HCT116 (cell line): ENCODE results near the gene VWC2L.

Source experiments
- EZH2 ChIP-seq: fragments of 200-600 bp; sonication (generic); IDR thresholded peaks from 2 replicates; pipeline ENCODE4 v1.6.1; 2017; ENCODE audit warnings: antibody characterized with exemption, mixed run types
- EZH2phosphoT487 ChIP-seq: fragments of 200-600 bp; IDR thresholded peaks from 2 replicates; pipeline ENCODE4 v1.6.1; 2018; ENCODE audit warnings: antibody characterized with exemption, borderline replicate concordance
- JUND ChIP-seq: IDR thresholded peaks from 2 replicates; pipeline ENCODE4 v1.6.1; 2012
- POLR2AphosphoS5 ChIP-seq: IDR thresholded peaks from 2 replicates; pipeline ENCODE4 v1.6.1; 2011; ENCODE audit warnings: mild to moderate bottlenecking, low read depth, low read length, moderate library complexity
- YY1 ChIP-seq: IDR thresholded peaks from 2 replicates; pipeline ENCODE4 v1.6.1; 2011; ENCODE audit warnings: low read length, low read depth, moderate library complexity, mild to moderate bottlenecking; ENCODE audit not compliant: insufficient replicate concordance; ENCODE audit errors: extremely low read depth
- TF ChIP-seq, protein P1 (sequence below), 3 experiments: fragments of 200-600 bp in 1 of 3; sonication (generic) in 1 of 3; IDR thresholded peaks in 2 of 3; conservative IDR thresholded peaks in 1 of 3; 2 replicates each; pipeline ENCODE4 v1.5.1; 2012 to 2017; ENCODE audit warnings: low read depth in 2 of 3, low read length in 2 of 3, antibody characterized with exemption in 1 of 3, borderline replicate concordance in 1 of 3, control low read depth in 1 of 3, mild to moderate bottlenecking in 1 of 3, mixed read lengths in 1 of 3, mixed run types in 1 of 3, moderate library complexity in 1 of 3; ENCODE audit not compliant: insufficient read depth in 1 of 3

DNA sequence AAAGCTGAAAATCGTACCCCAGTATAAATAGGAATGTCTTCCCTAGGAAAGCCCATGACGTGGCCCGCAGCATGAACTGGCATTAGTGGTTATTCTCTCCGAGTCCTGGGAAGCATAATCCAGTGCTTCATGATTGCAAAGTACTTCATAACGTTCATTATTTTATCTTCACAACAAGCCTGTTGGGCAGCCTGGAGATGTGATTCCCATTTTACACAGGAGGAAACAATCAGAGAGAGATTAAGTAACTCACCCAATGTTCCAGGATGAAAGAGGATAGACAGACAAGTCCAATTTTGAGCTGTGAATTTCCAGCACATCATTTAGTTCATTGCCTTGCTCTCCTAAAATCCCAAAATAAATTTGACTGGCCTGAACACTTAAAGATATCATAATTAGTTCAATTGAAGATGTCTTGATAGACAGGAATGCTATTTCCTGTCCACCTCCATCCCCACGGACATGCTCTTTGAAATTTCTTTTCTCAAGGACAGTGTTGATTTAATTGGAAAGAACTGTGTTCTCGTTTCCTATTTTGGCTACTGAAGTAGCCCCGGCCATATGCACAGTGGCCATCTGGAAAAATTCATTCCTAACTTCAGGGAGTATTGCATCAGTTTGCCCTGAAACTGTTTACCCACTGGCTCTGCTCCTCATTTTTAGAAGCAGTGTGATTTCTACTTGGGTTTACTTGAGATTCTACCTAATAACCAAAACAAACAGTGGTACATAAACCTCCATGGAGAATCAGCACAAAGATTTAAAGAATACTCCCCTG lies 93.9 kb downstream of the VWC2L start:
- TF ChIP-seq YY1 (no peak), JUND (no peak), EZH2phosphoT487 (no peak), EZH2 (no peak), POLR2AphosphoS5 (no peak)
- TF ChIP-seq, protein P1, sequence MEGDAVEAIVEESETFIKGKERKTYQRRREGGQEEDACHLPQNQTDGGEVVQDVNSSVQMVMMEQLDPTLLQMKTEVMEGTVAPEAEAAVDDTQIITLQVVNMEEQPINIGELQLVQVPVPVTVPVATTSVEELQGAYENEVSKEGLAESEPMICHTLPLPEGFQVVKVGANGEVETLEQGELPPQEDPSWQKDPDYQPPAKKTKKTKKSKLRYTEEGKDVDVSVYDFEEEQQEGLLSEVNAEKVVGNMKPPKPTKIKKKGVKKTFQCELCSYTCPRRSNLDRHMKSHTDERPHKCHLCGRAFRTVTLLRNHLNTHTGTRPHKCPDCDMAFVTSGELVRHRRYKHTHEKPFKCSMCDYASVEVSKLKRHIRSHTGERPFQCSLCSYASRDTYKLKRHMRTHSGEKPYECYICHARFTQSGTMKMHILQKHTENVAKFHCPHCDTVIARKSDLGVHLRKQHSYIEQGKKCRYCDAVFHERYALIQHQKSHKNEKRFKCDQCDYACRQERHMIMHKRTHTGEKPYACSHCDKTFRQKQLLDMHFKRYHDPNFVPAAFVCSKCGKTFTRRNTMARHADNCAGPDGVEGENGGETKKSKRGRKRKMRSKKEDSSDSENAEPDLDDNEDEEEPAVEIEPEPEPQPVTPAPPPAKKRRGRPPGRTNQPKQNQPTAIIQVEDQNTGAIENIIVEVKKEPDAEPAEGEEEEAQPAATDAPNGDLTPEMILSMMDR (IDR thresholded peaks at IDR 0.05 in 2 of 3, conservative IDR thresholded peaks at IDR 0.05 in 1 of 3; ENCODE audit: borderline replicate concordance in 1 of 3, insufficient read depth in 1 of 3, low read depth in 2 of 3, low read length in 2 of 3), result no peak
